GM10248 (cell line): ENCODE results near the gene CTPS2.
A peak's percentile ranks its signal among the peaks of the same experiment; 100 is the strongest.

Experiments
- CTCF ChIA-PET: fragments of 300-600 bp; sonication (Branson Sonifier 250); formaldehyde crosslinking; extraction: SDS; loops from one replicate; lab custom pipeline; 2021; ENCODE audit warnings: antibody characterized with exemption; lab: Yijun Ruan, JAX
- POLR2A ChIA-PET: fragments of 350-650 bp; sonication (Branson Sonifier 250); formaldehyde crosslinking; extraction: SDS; loops from one replicate; lab custom pipeline; 2020; ENCODE audit warnings: antibody characterized with exemption; lab: Yijun Ruan, JAX
- DNase-seq: peaks from one replicate; pipeline ENCODE4 v3.0.0; 2012; ENCODE audit errors: extremely low spot score
- CTCF ChIP-seq: IDR thresholded peaks from 2 replicates; pipeline ENCODE4 v1.5.1; 2012; ENCODE audit warnings: mild to moderate bottlenecking, low read depth; ENCODE audit errors: extremely low read depth, missing control alignments, control extremely low read depth

Gene CTPS2

DNA sequence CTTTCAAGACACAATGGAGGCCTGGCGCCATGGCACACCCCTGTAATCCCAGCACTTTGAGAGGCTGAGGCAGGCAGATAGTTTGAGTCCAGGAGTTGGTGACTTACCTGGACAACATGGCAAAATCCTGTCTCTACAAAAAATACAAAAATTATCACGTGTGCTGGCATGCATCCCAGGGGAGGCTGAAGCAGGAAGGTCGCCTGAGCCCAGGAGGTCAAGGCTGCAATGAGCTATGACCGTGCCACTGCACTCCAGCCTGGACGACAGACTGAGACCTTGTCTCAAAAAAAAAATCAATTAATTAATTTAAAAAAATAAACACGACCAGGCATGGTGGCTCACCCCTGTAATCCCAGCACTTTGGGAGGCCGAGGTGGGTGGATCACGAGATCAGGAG is 2.0 kb upstream of the CTPS2 start:
- POLR2A ChIA-PET, result no interaction called here
- no peak for DNase-seq
- TF ChIP-seq CTCF, result no peak
- CTCF ChIA-PET, result no interaction called here

- DNase-seq, result peak; percentile 20
- ChIA-PET POLR2A (interaction anchor here (0.5 kb wide), 1 partner anchor 16 kb away, joined by 3 read pairs; no protein-coding TSS in a partner anchor), CTCF (interaction anchor here (1.1 to 2.3 kb wide), 2 partner anchors 9 to 15 kb away, joined by 3 to 7 read pairs; no protein-coding TSS in a partner anchor)
- no peak for TF ChIP-seq CTCF
Observed at GRCh38 chrX:16711893-16712547, 449 bp downstream of the CTPS2 start.

- ChIA-PET POLR2A (no interaction called here), CTCF (interaction anchor here (2.3 kb wide), 1 partner anchor 14 kb away, joined by 7 read pairs; no protein-coding TSS in a partner anchor)
- DNase-seq, result peak; percentile 20
- no peak for TF ChIP-seq CTCF
Observed at GRCh38 chrX:16711219-16711811, 1.2 kb downstream of the CTPS2 start.

DNA sequence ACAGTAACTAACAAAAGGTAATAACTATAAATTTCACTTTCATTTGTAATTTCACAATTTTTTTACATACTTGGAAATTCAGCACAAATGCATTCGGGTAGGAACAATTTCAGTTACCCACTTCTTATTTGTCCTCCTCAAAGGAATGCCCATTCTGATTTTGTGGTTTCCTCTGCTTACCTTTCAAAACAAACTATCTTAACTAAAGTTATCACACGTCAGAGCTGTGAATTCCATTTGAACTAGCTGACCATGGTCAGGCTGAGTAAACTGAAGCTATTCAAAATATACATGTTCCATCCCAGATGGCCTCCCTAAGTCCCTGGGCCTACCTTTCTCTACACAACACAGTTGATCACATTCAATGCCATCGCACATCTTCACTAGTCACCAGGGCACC is 4.5 kb downstream of the CTPS2 start:
- CTCF ChIA-PET, result interaction anchor here (1.0 to 1.5 kb wide), 2 partner anchors 11 to 13 kb away, joined by 5 to 7 read pairs; no protein-coding TSS in a partner anchor
- no peak for TF ChIP-seq CTCF
- POLR2A ChIA-PET, result interaction anchor here (0.6 kb wide), 1 partner anchor 1029 kb away, joined by 4 read pairs; the partner anchor contains the start of gene SCML1

DNA sequence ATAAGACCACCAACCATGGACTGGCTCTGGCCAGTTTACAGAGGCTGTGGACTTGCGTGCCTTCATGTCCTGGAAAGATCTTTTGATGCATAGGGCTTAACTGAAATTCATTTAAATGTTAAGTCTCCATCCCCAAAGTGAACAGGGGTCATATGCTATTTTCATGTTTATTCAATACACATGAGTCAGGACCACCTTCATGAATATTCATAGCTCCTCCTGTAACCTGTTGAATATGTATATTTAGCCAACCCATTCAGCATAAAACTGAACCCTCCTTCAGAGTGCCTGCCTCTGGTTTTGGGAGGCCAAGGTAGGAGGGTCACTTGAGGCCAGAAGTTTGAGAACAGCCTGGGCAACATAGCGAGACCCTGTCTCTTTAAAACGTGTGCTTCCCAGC is 7.1 kb downstream of the CTPS2 start:
- POLR2A ChIA-PET, result no interaction called here
- CTCF ChIA-PET, result interaction anchor here (1.2 kb wide), 1 partner anchor 14 kb away, joined by 3 read pairs; the partner anchor contains the start of gene SYAP1
- no peak for DNase-seq
- no peak for TF ChIP-seq CTCF

More for the DNA sequence above, 4.5 kb downstream of the CTPS2 start:
- DNase-seq, result no peak

- no peak for TF ChIP-seq CTCF
- CTCF ChIA-PET, result interaction anchor here (1.1 to 1.4 kb wide), 3 partner anchors 9 to 17 kb away, joined by 3 read pairs; partner anchors contain the start of genes CTPS2 and SYAP1
- POLR2A ChIA-PET, result no interaction called here
- no peak for DNase-seq
Observed at GRCh38 chrX:16702700-16703599, 9.5 kb downstream of the CTPS2 start.
